HepG2 (cell line): ENCODE measurements around the gene CDC14B. TPM values are rescaled to one million over a fixed set of nuclear protein-coding genes. Genes with fewer than 3 reads are reported as not detected.
"Not testable (repeated sequence)": the region's sequence is repeated elsewhere in the genome, so short reads cannot be mapped to it uniquely, and the experiment has no call there.

ENCODE experiments used
- ATAC-seq: fragments of 200-7000 bp; cut with Tn5 transposase; 3 replicates; pipeline ENCODE4 v1.9.1; 2020; ENCODE audit warnings: mild to moderate bottlenecking, moderate library complexity
- BruUV-seq: library from RNA; stranded (reverse); fragments of 400-500 nt; replicated peaks from 2 replicates; lab custom pipeline; 2021; lab: Mats Ljungman, UMichigan
- CTCF ChIA-PET: fragments of 300-600 bp; formaldehyde crosslinking; extraction: SDS; loops from one replicate; lab custom pipeline; 2021; ENCODE audit warnings: low total read pairs, inconsistent platforms, low intra/inter-chr PET ratio; lab: Yijun Ruan, JAX
- POLR2A ChIA-PET: fragments of 350-600 bp; sonication (Branson Sonifier 250); formaldehyde crosslinking; loops from one replicate; lab custom pipeline; 2020; ENCODE audit warnings: antibody characterized with exemption, inconsistent platforms; lab: Yijun Ruan, JAX
- DNase-seq: peaks from one replicate; pipeline ENCODE4 v3.0.0-alpha.2; 2015; ENCODE audit warnings: low spot score
- FAIRE-seq: peaks from 3 replicates; lab custom pipeline; 2011; peaks lifted over from hg19 to GRCh38; lab: Jason Lieb, UNC
- H2AFZ ChIP-seq: one replicate; pipeline ENCODE4 v1.6.1; 2011; ENCODE audit warnings: low read length, inconsistent platforms
- H3K27ac ChIP-seq: fragments of 300-600 bp; 3 replicates; pipeline ENCODE4 v1.8.0; 2011; ENCODE audit warnings: mixed run types, mild to moderate bottlenecking, mixed read lengths, low read length, inconsistent platforms; ENCODE audit not compliant: insufficient read depth; ENCODE audit errors: extremely low read length
- H3K27me3 ChIP-seq, 2 experiments: fragments of 200-600 bp in 1 of 2; 2 replicates in 1 of 2; 3 replicates in 1 of 2; pipeline versions ENCODE4 v1.6.0 to v1.8.0; 2011; ENCODE audit warnings: low read length in 2 of 2, mild to moderate bottlenecking in 2 of 2, moderate library complexity in 2 of 2, inconsistent platforms in 1 of 2; ENCODE audit not compliant: insufficient read depth in 2 of 2, control insufficient read depth in 1 of 2
- H3K36me3 ChIP-seq, 2 experiments: fragments of 200-600 bp in 1 of 2; replicated peaks in 1 of 2; 2 replicates in 1 of 2; 3 replicates in 1 of 2; pipeline versions ENCODE4 v1.5.1 to v1.8.0; 2011; ENCODE audit warnings: low read length in 2 of 2, inconsistent platforms in 1 of 2; ENCODE audit not compliant: insufficient read depth in 2 of 2, control insufficient read depth in 1 of 2
- H3K4me1 ChIP-seq: 2 replicates; pipeline ENCODE4 v1.5.1; 2012; ENCODE audit warnings: low read length, inconsistent platforms; ENCODE audit not compliant: insufficient read depth
- H3K4me2 ChIP-seq: 2 replicates; pipeline ENCODE4 v1.6.0; 2011; ENCODE audit warnings: low read depth, low read length, inconsistent platforms
- H3K4me3 ChIP-seq, 3 experiments: fragments of 200-600 bp in 1 of 3; sonication (generic), shearing (Covaris generic) in 1 of 3; replicated peaks in 1 of 3; 2 replicates each; pipeline ENCODE4 v1.5.1; 2011 to 2016; ENCODE audit warnings: low read length in 3 of 3, inconsistent platforms in 2 of 3, low read depth in 2 of 3, mild to moderate bottlenecking in 2 of 3, control low read depth in 1 of 3, mixed read lengths in 1 of 3; ENCODE audit not compliant: insufficient read depth in 1 of 3
- H3K79me2 ChIP-seq: one replicate; pipeline ENCODE4 v1.6.1; 2011; ENCODE audit warnings: low read length, inconsistent platforms; ENCODE audit not compliant: insufficient read depth
- H3K9ac ChIP-seq: 2 replicates; pipeline ENCODE4 v1.6.0; 2011; ENCODE audit warnings: mild to moderate bottlenecking, low read depth, low read length, inconsistent platforms; ENCODE audit not compliant: insufficient read depth
- H3K9me3 ChIP-seq: 2 replicates; pipeline ENCODE4 v1.5.1; 2012; ENCODE audit warnings: mild to moderate bottlenecking, low read length
- H4K20me1 ChIP-seq: 2 replicates; pipeline ENCODE4 v1.6.0; 2011; ENCODE audit warnings: inconsistent platforms, mild to moderate bottlenecking, low read length, moderate library complexity; ENCODE audit not compliant: insufficient read depth
- FOXA3 ChIP-seq: IDR thresholded peaks from 2 replicates; pipeline ENCODE4 v1.6.1; 2016; ENCODE audit warnings: missing genetic modification reagents, missing compliant biosample characterization
- FOXP1 ChIP-seq, 2 experiments: fragments of 450-650 bp in 1 of 2; IDR thresholded peaks; 2 replicates each; pipeline ENCODE4 v1.6.1; 2017 to 2018; ENCODE audit warnings: antibody characterized with exemption in 1 of 2
- GATAD2A ChIP-seq: IDR thresholded peaks from 2 replicates; pipeline ENCODE4 v1.6.1; 2016
- HNF4A ChIP-seq: sonication (generic); formaldehyde crosslinking; IDR thresholded peaks from 2 replicates; pipeline ENCODE4 v1.4.0; 2020; ENCODE audit warnings: missing genetic modification reagents
- NCOR1 ChIP-seq: fragments of 200-600 bp; sonication (generic); IDR thresholded peaks from 2 replicates; pipeline ENCODE4 v1.7.0; 2017; ENCODE audit warnings: antibody characterized with exemption, low read length, borderline replicate concordance
- RXRB ChIP-seq: IDR thresholded peaks from 2 replicates; pipeline ENCODE4 v1.6.1; 2016; ENCODE audit warnings: borderline replicate concordance, missing genetic modification reagents, missing compliant biosample characterization
- SAP130 ChIP-seq: IDR thresholded peaks from 2 replicates; pipeline ENCODE4 v1.6.1; 2016; ENCODE audit warnings: low read depth
- TEAD3 ChIP-seq: optimal IDR thresholded peaks from 2 replicates; pipeline ENCODE3; 2016; ENCODE audit warnings: borderline replicate concordance
- ZBTB2 ChIP-seq: sonication (generic); formaldehyde crosslinking; IDR thresholded peaks from 2 replicates; pipeline ENCODE4 v1.8.0; 2022; ENCODE audit warnings: low read depth, missing genetic modification reagents
- ZBTB38 ChIP-seq: sonication (generic); formaldehyde crosslinking; IDR thresholded peaks from 2 replicates; pipeline ENCODE4 v1.5.1; 2020; ENCODE audit warnings: mild to moderate bottlenecking, missing genetic modification reagents
- ZNF644 ChIP-seq: IDR thresholded peaks from 2 replicates; pipeline ENCODE4 v1.6.1; 2016; ENCODE audit warnings: low read depth
- WGBS: methylation state at CpG from one replicate; pipeline ENCODE4 v1.1.6; 2017; ENCODE audit warnings: low lambda C conversion rate; 5-methylcytosine and 5-hydroxymethylcytosine counted together
- in situ Hi-C: cut with HindIII; loops from 2 replicates; pipeline ENCODE4 v1.10.0; 2017; ENCODE audit warnings: low pct_unique_long_range_greater_than_20kb; ENCODE audit not compliant: extremely low pct_ligation_motif_present
- intact Hi-C: fragments of 100-400 bp; cut with micrococcal nuclease; formaldehyde crosslinking; loops from one replicate; pipeline ENCODE4 v1.10.0; 2022; ENCODE audit not compliant: unreplicated experiment
- polyA plus RNA-seq, 8 experiments: library from polyadenylated mRNA; depleted of rRNA in 3 of 8; stranded (reverse) in 7 of 8; unstranded in 1 of 8; fragments of >200 nt; fragmentation: Illumina TruSeq in 4 of 8; extraction: Trizol in 4 of 8; gene quantifications; 2 replicates each; pipeline versions ENCODE4 v1.2.1 to v1.2.3, GENCODE V29; 2011 to 2016; ENCODE audit warnings: low read depth in 4 of 8, missing spikeins in 1 of 8, mixed read lengths in 1 of 8; ENCODE audit not compliant: insufficient read depth in 1 of 8
- total RNA-seq, 5 experiments: library from RNA; depleted of rRNA; stranded (reverse); fragments of >200 nt; fragmentation: Illumina TruSeq; extraction: Trizol; gene quantifications; 2 replicates each; pipeline ENCODE4 v1.2.3, GENCODE V29; 2016; ENCODE audit warnings: low read depth in 1 of 5
- TF ChIP-seq, protein P1 (sequence below): sonication (generic); formaldehyde crosslinking; IDR thresholded peaks from 2 replicates; pipeline ENCODE4 v1.8.1; 2023; ENCODE audit warnings: mild to moderate bottlenecking, missing genetic modification reagents, borderline replicate concordance
- TF ChIP-seq, protein P2 (sequence below): sonication (generic); formaldehyde crosslinking; IDR thresholded peaks from 2 replicates; pipeline ENCODE4 v1.4.0; 2020; ENCODE audit warnings: missing genetic modification reagents
- TF ChIP-seq, protein P3 (sequence below): IDR thresholded peaks from 2 replicates; pipeline ENCODE4 v1.6.1; 2016; ENCODE audit warnings: mild to moderate bottlenecking

CDC14B gene
- total and polyA plus RNA-seq, 2 of the 13 experiments (the other 11 are each of a cell fraction or from before 2014, with no cell fraction given) = 25.8 to 33.3 TPM

DNA sequence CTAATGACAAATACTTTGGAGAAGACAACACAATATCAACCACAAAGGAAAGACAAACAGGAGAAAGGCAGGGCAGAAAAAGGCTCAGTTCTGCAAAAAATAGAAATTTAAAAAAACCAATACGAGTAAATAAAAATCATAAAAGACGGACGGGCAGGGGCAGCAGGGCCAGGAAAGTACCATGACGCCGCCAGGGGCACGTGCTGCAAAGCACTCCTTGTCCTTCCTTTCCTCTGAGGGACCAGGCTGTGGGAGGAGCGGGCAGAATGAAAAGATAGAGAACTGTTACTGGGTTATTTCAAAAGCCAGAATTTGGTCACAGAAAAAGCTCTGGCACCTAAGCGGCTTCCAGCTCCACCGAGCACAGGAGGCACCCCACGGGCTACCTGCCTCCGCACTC is 115.7 kb downstream of the CDC14B start:
- intact Hi-C loops (no loop called here), in situ Hi-C loops (no loop called here)
- H2AFZ ChIP-seq = no peak overlapping the region
- BruUV-seq = no TSS peak
- POLR2A ChIA-PET = interaction anchor here (1.5 kb wide), 1 partner anchor 12 kb away, joined by 9 read pairs; no protein-coding TSS in a partner anchor
- H3K36me3 ChIP-seq = peaks cover 7 to 35% of the 10 kb centered on the region in 2 experiments
- H3K9ac ChIP-seq = no peak overlapping the region
- FAIRE-seq (no peak), DNase-seq (no peak), ATAC-seq (no peak)
- H3K4me1 ChIP-seq = peaks cover 21% of the 10 kb centered on the region
- CTCF ChIA-PET = no interaction called here
- H3K27me3 ChIP-seq = no peaks in the 10 kb centered on the region
- H3K9me3 ChIP-seq = no peaks in the 10 kb centered on the region
- peak overlapping the region; percentile 50 for H3K27ac ChIP-seq
- TF ChIP-seq, protein P1, sequence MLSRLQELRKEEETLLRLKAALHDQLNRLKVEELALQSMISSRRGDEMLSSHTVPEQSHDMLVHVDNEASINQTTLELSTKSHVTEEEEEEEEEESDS (CRISPR knock-in tag) = no peak
- 0 out of 2 replicates have a peak, but pooled peaks have one; percentile 55 for TF ChIP-seq ZBTB38 (CRISPR knock-in tag)
- no peak for TF ChIP-seq ZBTB2 (CRISPR knock-in tag)
- WGBS = 96% methylated on average over 11 of the region's 11 CpGs
- H3K79me2 ChIP-seq = no peaks in the 10 kb centered on the region
- H4K20me1 ChIP-seq = no peaks in the 10 kb centered on the region
- no peak overlapping the region; the same call in 1 of the 2 replicates for H3K4me2 ChIP-seq
- no peak overlapping the region for H3K4me3 ChIP-seq

- DNase-seq (peak; percentile 44), FAIRE-seq (peak; percentile 44), ATAC-seq (peak; percentile 74)
- peaks cover 21% of the 10 kb centered on the region for H3K4me1 ChIP-seq
- H3K27me3 ChIP-seq; BruUV-seq; H3K9ac ChIP-seq; intact Hi-C loops; H3K4me3 ChIP-seq; CTCF ChIA-PET; H3K79me2 ChIP-seq; in situ Hi-C loops; H3K9me3 ChIP-seq; H2AFZ ChIP-seq; H4K20me1 ChIP-seq; TF ChIP-seq FOXP1 (IDR thresholded peaks at IDR 0.05): not testable (repeated sequence)
- POLR2A ChIA-PET = interaction anchor here (1.5 kb wide), 1 partner anchor 12 kb away, joined by 9 read pairs; no protein-coding TSS in a partner anchor
- peak overlapping the region; percentile 50 for H3K27ac ChIP-seq
- peak overlapping the region; percentile 13; the same call in 1 of the 2 replicates for H3K4me2 ChIP-seq
- H3K36me3 ChIP-seq = peaks cover 3 to 29% of the 10 kb centered on the region in 2 experiments
- TF ChIP-seq HNF4A (CRISPR knock-in tag) (peak; percentile 59), NCOR1 (peak; percentile 30; the same call in 1 of the 2 replicates), SAP130 (CRISPR knock-in tag) (peak; percentile 46; the same call in 1 of the 2 replicates), TEAD3 (peak; percentile 39), ZNF644 (0 out of 2 replicates have a peak, but pooled peaks have one; percentile 27), FOXA3 (peak; percentile 36; the same call in 1 of the 2 replicates), FOXP1 (CRISPR knock-in tag; IDR thresholded peaks at IDR 0.05) (peak; percentile 64), GATAD2A (CRISPR knock-in tag) (peak; percentile 53), RXRB (CRISPR knock-in tag) (peak; percentile 39; the same call in 1 of the 2 replicates)
- TF ChIP-seq, protein P2, sequence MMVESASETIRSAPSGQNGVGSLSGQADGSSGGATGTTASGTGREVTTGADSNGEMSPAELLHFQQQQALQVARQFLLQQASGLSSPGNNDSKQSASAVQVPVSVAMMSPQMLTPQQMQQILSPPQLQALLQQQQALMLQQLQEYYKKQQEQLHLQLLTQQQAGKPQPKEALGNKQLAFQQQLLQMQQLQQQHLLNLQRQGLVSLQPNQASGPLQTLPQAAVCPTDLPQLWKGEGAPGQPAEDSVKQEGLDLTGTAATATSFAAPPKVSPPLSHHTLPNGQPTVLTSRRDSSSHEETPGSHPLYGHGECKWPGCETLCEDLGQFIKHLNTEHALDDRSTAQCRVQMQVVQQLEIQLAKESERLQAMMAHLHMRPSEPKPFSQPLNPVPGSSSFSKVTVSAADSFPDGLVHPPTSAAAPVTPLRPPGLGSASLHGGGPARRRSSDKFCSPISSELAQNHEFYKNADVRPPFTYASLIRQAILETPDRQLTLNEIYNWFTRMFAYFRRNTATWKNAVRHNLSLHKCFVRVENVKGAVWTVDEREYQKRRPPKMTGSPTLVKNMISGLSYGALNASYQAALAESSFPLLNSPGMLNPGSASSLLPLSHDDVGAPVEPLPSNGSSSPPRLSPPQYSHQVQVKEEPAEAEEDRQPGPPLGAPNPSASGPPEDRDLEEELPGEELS (CRISPR knock-in tag) = 0 out of 2 replicates have a peak, but pooled peaks have one; percentile 22
- TF ChIP-seq, protein P3, sequence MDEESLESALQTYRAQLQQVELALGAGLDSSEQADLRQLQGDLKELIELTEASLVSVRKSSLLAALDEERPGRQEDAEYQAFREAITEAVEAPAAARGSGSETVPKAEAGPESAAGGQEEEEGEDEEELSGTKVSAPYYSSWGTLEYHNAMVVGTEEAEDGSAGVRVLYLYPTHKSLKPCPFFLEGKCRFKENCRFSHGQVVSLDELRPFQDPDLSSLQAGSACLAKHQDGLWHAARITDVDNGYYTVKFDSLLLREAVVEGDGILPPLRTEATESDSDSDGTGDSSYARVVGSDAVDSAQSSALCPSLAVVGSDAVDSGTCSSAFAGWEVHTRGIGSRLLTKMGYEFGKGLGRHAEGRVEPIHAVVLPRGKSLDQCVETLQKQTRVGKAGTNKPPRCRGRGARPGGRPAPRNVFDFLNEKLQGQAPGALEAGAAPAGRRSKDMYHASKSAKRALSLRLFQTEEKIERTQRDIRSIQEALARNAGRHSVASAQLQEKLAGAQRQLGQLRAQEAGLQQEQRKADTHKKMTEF (CRISPR knock-in tag) = 0 out of 2 replicates have a peak, but pooled peaks have one; percentile 27
These were observed 116.3 kb downstream of the CDC14B start for GRCh38 chr9:96503374-96503748.
